ENCODE data around the gene SERPINE3. TPM values are rescaled to one million over a fixed set of nuclear protein-coding genes. Genes with fewer than 3 reads are reported as not detected.

Gene SERPINE3
- total RNA-seq, 1 donor from 2014 or later: not detected

GRCh38 chr13:51357928-51358595 lies 18.6 kb downstream of the SERPINE3 start:
- intact Hi-C loops (cut with DNase I): no loop called here

GRCh38 chr13:51359352-51359751 lies 19.9 kb downstream of the SERPINE3 start:
- intact Hi-C loops (cut with DNase I): no loop called here
- DNase-seq (ENCODE audit: low spot score): no peak

More at GRCh38 chr13:51357928-51358595, 18.6 kb downstream of the SERPINE3 start:
- DNase-seq (ENCODE audit: low spot score): no peak

GRCh38 chr13:51360489-51360888 lies 21.0 kb downstream of the SERPINE3 start:
- intact Hi-C loops (cut with DNase I): no loop called here
- no peak for DNase-seq (ENCODE audit: low spot score)

DNA sequence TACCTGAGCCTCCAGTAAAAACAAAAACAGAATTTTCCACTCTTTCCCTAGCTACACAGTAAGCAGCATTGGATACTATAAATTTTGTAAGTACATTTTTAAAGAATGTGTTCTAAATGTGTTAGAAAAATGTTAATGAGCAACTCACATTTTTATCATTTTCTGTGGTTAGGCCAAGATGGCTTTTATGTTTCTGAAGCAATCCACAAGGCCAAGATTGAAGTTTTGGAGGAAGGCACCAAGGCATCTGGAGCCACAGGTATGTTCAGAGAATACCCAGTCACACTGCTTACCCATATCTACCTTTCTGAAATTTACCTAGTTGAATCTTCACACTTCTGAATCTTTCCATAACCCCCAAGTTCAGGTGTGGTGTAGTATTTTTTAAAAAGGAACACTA lies 21.6 kb downstream of the SERPINE3 start:
- no peak for DNase-seq (ENCODE audit: low spot score)
- intact Hi-C loops (cut with DNase I): no loop called here

- intact Hi-C loops (cut with DNase I): no loop called here
- DNase-seq (ENCODE audit: low spot score): no peak
These were observed 24.1 kb downstream of the SERPINE3 start for GRCh38 chr13:51363625-51364024.

- no peak for DNase-seq (ENCODE audit: low spot score)
- intact Hi-C loops (cut with DNase I): no loop called here
These were observed 25.0 kb downstream of the SERPINE3 start for GRCh38 chr13:51364404-51365008.

DNA sequence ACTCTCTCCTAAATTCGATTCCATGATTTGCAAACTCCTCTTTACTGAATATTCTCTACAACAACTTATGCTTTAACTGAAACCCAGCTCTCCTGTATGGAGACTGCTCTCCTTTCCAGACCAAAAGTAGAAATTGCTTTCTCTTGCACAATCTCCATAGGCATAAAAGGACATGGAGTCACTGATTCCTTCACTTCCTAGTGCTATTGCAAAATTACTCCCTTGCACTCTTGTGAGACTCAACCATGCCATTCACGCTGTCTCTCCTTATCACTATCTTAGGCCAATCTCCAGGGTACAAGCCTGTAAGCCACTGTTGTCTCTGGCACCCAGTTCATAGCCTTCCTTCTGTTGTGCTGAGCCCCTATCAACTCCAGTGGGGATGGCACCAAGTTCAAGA lies 30.6 kb downstream of the SERPINE3 start:
- DNase-seq (ENCODE audit: low spot score): no peak
- intact Hi-C loops (cut with DNase I): no loop called here

GRCh38 chr13:51370811-51371210 lies 31.3 kb downstream of the SERPINE3 start:
- no peak for DNase-seq (ENCODE audit: low spot score)
- intact Hi-C loops (cut with DNase I): no loop called here

DNA sequence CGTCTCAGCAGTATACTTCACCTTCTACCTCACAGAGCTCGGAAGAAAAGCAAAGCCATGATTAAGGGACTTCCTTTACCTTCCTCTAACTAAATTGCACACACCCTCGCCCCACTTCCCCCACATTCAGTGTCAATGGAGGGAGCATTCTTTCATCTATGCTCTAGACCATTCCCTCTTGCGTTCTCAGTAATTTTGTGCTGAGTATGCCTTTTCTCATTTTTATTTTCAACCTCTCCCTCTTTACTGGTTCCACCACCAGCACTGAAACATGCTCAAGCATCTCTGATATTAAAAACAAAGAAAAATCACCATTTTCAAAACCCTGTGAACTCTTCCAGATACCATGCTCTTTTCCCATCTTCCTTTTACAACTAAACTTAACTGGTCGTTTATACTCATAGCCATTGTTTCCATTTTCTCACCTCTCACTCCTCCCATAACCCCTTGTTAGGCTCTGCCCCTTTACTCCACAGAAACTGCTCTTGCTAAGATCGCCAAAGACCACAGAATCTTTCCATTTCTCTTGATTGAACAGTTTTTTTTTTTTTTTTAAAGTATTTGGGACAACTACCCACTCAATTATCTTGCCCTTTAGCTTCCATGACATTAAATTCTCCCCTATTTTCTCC lies 32.4 kb downstream of the SERPINE3 start:
- intact Hi-C loops (cut with DNase I): no loop called here
- no peak for DNase-seq (ENCODE audit: low spot score)

- intact Hi-C loops (cut with DNase I): no loop called here
- no peak for DNase-seq (ENCODE audit: low spot score)
These were observed 34.0 kb downstream of the SERPINE3 start for GRCh38 chr13:51373451-51373850.

GRCh38 chr13:51380269-51380668 lies 40.8 kb downstream of the SERPINE3 start:
- intact Hi-C loops (cut with DNase I): no loop called here

DNA sequence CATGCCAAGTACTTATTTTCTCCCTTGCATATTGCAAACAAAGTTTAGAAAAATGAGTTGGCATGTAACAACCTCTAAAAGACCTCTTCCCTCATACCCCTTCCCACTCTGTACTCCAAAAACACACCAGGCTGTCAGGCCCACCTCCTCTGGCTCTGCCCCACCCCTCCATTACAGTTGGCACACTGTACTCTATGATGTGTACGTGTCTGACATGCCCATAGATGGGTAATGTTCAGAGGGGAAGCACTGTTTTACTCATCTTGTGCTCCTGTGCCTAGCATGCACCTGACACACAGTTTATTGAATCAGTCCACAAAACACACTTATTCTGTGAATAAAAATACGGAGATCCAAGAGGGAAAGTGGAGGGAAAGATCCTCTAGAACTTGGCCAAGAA lies 45.6 kb downstream of the SERPINE3 start:
- intact Hi-C loops (cut with DNase I): no loop called here
- no peak for DNase-seq (ENCODE audit: low spot score)

More at GRCh38 chr13:51380269-51380668, 40.8 kb downstream of the SERPINE3 start:
- no peak for DNase-seq (ENCODE audit: low spot score)

DNA sequence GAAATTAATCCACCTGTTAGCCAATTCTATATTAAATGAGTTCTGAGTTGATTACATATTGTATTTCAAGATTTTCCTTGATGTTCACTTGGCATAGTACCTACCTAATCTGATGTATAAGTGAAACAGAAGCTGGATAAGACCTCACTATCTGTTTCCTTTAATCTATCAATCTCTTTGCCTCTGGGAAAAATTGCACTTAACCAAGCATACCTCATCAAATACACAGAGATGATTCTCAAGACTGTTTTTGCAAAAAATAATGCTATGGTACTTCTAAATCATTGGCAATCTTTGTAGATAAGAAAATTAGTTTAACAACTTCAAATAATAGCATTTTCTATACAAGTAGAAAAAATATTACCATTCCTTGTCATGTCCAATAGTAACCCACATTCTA lies 55.2 kb downstream of the SERPINE3 start:
- intact Hi-C loops (cut with DNase I): no loop called here

GRCh38 chr13:51396352-51396751 lies 56.9 kb downstream of the SERPINE3 start:
- no peak for DNase-seq (ENCODE audit: low spot score)
- intact Hi-C loops (cut with DNase I): no loop called here

More for the DNA sequence above, 55.2 kb downstream of the SERPINE3 start:
- no peak for DNase-seq (ENCODE audit: low spot score)

DNA sequence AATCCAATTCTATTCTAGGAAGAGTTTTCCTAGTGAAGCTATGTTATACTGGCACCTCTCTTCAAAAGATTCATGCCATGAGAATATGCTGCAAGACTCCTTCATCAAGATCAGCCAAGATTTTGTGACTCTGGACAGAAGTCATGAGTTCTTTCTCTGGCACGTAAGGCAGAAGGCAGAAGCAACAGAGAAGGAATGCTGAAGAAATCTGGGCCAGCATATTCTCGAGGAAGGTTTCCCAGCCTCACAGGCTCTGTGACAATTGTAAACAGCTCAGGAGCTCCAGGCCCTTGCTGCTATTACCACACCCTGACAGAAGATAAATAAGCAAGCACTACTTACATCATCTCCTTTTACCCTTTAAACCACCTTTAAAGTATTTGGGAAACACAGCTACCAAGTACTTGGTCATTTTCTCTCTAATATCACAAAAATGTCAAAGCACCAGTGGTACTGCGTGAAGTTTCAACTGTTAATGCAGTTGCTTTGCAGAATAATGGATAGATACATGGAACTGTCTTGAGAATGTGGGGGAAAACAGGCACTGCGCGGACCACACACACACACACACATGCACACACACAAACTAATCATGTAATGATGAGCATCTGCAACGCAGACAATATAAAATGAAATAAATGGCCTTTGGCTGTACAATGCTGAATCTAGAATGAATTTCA lies 57.9 kb downstream of the SERPINE3 start:
- no peak for DNase-seq (ENCODE audit: low spot score)
- intact Hi-C loops (cut with DNase I): no loop called here

GRCh38 chr13:51405176-51405575 lies 65.7 kb downstream of the SERPINE3 start:
- DNase-seq (ENCODE audit: low spot score): no peak
- intact Hi-C loops (cut with DNase I): no loop called here

DNA sequence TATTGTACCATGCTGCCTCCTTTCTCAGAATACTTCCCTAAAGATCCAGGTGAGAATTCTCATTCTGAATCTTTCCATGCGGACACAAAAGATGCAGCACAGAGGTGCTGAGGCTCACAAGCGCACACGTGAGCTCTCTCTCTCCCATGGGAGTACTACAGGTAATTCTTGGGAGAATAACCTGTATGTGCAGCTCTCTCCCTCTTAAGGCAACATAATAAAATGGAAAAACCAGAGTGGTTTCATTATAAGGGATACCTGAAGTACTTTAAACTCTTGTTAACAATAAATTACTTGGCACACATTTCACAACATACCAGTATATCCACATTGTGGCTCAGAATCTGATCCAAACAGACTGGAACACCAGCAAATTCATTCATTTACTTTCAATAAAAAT lies 72.9 kb downstream of the SERPINE3 start:
- DNase-seq (ENCODE audit: low spot score): no peak
- intact Hi-C loops (cut with DNase I): no loop called here
